IMR-90 (cell line): Measurements from ENCODE around the gene PTPN13. TPM values are rescaled to one million over a fixed set of nuclear protein-coding genes. Genes with fewer than 3 reads are reported as not detected.
A peak's percentile ranks its signal among the peaks of the same experiment; 100 is the strongest.

Experiments
- ATAC-seq: fragments of 200-7000 bp; cut with Tn5 transposase; 2 replicates; pipeline ENCODE4 v1.9.1; 2020; ENCODE audit warnings: low read depth, mild to moderate bottlenecking, moderate library complexity
- BruUV-seq: library from RNA; stranded (reverse); fragments of 400-500 nt; replicated peaks from 2 replicates; lab custom pipeline; 2021; lab: Mats Ljungman, UMichigan
- CTCF ChIA-PET: fragments of 300-600 bp; formaldehyde crosslinking; extraction: SDS; loops from one replicate; lab custom pipeline; 2021; ENCODE audit warnings: antibody characterized with exemption; lab: Yijun Ruan, JAX
- POLR2A ChIA-PET: fragments of 300-600 bp; sonication (Branson Sonifier 250); formaldehyde crosslinking; loops from one replicate; lab custom pipeline; 2022; ENCODE audit warnings: antibody characterized with exemption; ENCODE audit not compliant: unreplicated experiment; lab: Charles Lee
- DNase-seq: peaks from one replicate; pipeline ENCODE4 v3.0.0; 2013
- H2AFZ ChIP-seq: replicated peaks from 2 replicates; pipeline ENCODE3; 2013; ENCODE audit warnings: low read length, mild to moderate bottlenecking; ENCODE audit not compliant: poor library complexity
- H2AK5ac ChIP-seq: 2 replicates; pipeline ENCODE4 v1.6.1; 2013; ENCODE audit warnings: low read depth, low read length, inconsistent platforms
- H2AK9ac ChIP-seq: replicated peaks from 2 replicates; pipeline ENCODE3; 2013; ENCODE audit warnings: mild to moderate bottlenecking, low read depth, low read length, moderate library complexity; ENCODE audit not compliant: poor library complexity
- H2BK120ac ChIP-seq: 2 replicates; pipeline ENCODE4 v1.6.1; 2013; ENCODE audit warnings: low read depth, low read length, inconsistent platforms
- H2BK15ac ChIP-seq: 3 replicates; pipeline ENCODE4 v1.6.1; 2013; ENCODE audit warnings: low read depth, low read length, inconsistent platforms
- H2BK20ac ChIP-seq: 2 replicates; pipeline ENCODE4 v1.6.1; 2013; ENCODE audit warnings: low read depth, mild to moderate bottlenecking, inconsistent platforms, low read length, moderate library complexity
- H2BK5ac ChIP-seq: 2 replicates; pipeline ENCODE4 v1.6.1; 2013; ENCODE audit warnings: mild to moderate bottlenecking, low read depth, low read length, inconsistent platforms; ENCODE audit not compliant: poor library complexity, severe bottlenecking
- H3K14ac ChIP-seq: replicated peaks from 2 replicates; pipeline ENCODE4 v1.6.1; 2013; ENCODE audit warnings: low read depth, low read length, inconsistent platforms
- H3K18ac ChIP-seq: 2 replicates; pipeline ENCODE4 v1.6.1; 2013; ENCODE audit warnings: low read depth, low read length, control low read depth
- H3K23ac ChIP-seq: 2 replicates; pipeline ENCODE4 v1.6.1; 2013; ENCODE audit warnings: low read depth, low read length, inconsistent platforms
- H3K27ac ChIP-seq: 2 replicates; pipeline ENCODE4 v1.5.1; 2013; ENCODE audit warnings: mild to moderate bottlenecking, control low read depth, low read length; ENCODE audit not compliant: insufficient read depth
- H3K27me3 ChIP-seq: 2 replicates; pipeline ENCODE4 v1.6.1; 2013; ENCODE audit warnings: low read length; ENCODE audit not compliant: control insufficient read depth, insufficient read depth
- H3K36me3 ChIP-seq: 2 replicates; pipeline ENCODE4 v1.6.1; 2013; ENCODE audit warnings: low read length, mixed read lengths; ENCODE audit not compliant: control insufficient read depth, insufficient read depth
- H3K4ac ChIP-seq: 2 replicates; pipeline ENCODE4 v1.6.1; 2013; ENCODE audit warnings: low read depth, low read length, inconsistent platforms
- H3K4me1 ChIP-seq: 2 replicates; pipeline ENCODE4 v1.6.1; 2013; ENCODE audit warnings: low read length, mixed read lengths; ENCODE audit not compliant: control insufficient read depth, insufficient read depth
- H3K4me2 ChIP-seq: 2 replicates; pipeline ENCODE4 v1.6.1; 2013; ENCODE audit warnings: low read depth, mild to moderate bottlenecking, control low read depth, low read length, moderate library complexity
- H3K4me3 ChIP-seq: 2 replicates; pipeline ENCODE4 v1.5.1; 2013; ENCODE audit warnings: low read depth, mild to moderate bottlenecking, control low read depth, low read length, moderate library complexity; ENCODE audit not compliant: insufficient read depth
- H3K56ac ChIP-seq: 2 replicates; pipeline ENCODE4 v1.6.1; 2013; ENCODE audit warnings: low read length, inconsistent platforms; ENCODE audit not compliant: insufficient read depth; ENCODE audit errors: extremely low read depth
- H3K79me1 ChIP-seq, 2 experiments: 2 replicates each; pipeline ENCODE4 v1.6.1; 2013; ENCODE audit warnings: low read length in 2 of 2, inconsistent platforms in 1 of 2, low read depth in 1 of 2
- H3K9ac ChIP-seq: 2 replicates; pipeline ENCODE4 v1.6.1; 2013; ENCODE audit warnings: low read depth, low read length, control low read depth
- H3K9me1 ChIP-seq: 2 replicates; pipeline ENCODE4 v1.6.1; 2013; ENCODE audit warnings: low read length, inconsistent platforms; ENCODE audit not compliant: insufficient read depth
- H3K9me3 ChIP-seq: 2 replicates; pipeline ENCODE4 v1.6.1; 2013; ENCODE audit warnings: low read length; ENCODE audit not compliant: control insufficient read depth, insufficient read depth
- H4K20me1 ChIP-seq: 2 replicates; pipeline ENCODE4 v1.6.1; 2013; ENCODE audit warnings: low read length, inconsistent platforms; ENCODE audit not compliant: insufficient read depth
- H4K5ac ChIP-seq: 2 replicates; pipeline ENCODE4 v1.6.1; 2013; ENCODE audit warnings: mild to moderate bottlenecking, low read depth, low read length, control low read depth
- H4K8ac ChIP-seq, 2 experiments: 2 replicates each; pipeline ENCODE4 v1.6.1; 2013; ENCODE audit warnings: low read depth in 2 of 2, low read length in 2 of 2, control low read depth in 1 of 2, inconsistent platforms in 1 of 2
- H4K91ac ChIP-seq: 2 replicates; pipeline ENCODE4 v1.6.1; 2013; ENCODE audit warnings: low read depth, low read length, inconsistent platforms; ENCODE audit not compliant: insufficient read depth
- BHLHE40 ChIP-seq: fragments of 150-350 bp; IDR thresholded peaks from 2 replicates; pipeline ENCODE4 v1.6.1; 2016; ENCODE audit warnings: mild to moderate bottlenecking, low read depth, low read length
- CEBPB ChIP-seq: IDR thresholded peaks from 2 replicates; pipeline ENCODE4 v1.6.1; 2012; ENCODE audit warnings: low read depth, low read length, improper control_type of control experiment
- CHD1 ChIP-seq: IDR thresholded peaks from 2 replicates; pipeline ENCODE4 v1.6.1; 2012; ENCODE audit warnings: low read depth, low read length, improper control_type of control experiment
- ELK1 ChIP-seq: fragments of 150-350 bp; IDR thresholded peaks from 2 replicates; pipeline ENCODE4 v1.6.1; 2016; ENCODE audit warnings: low read depth, mild to moderate bottlenecking, low read length, moderate library complexity, borderline replicate concordance
- FOS ChIP-seq: fragments of 150-350 bp; IDR thresholded peaks from 2 replicates; pipeline ENCODE4 v1.6.1; 2016; ENCODE audit warnings: low read depth, low read length
- MAFK ChIP-seq: IDR thresholded peaks from 2 replicates; pipeline ENCODE4 v1.6.1; 2012; ENCODE audit warnings: low read depth, low read length, improper control_type of control experiment
- MAZ ChIP-seq: IDR thresholded peaks from 2 replicates; pipeline ENCODE4 v1.6.1; 2012; ENCODE audit warnings: low read depth, mild to moderate bottlenecking, low read length, improper control_type of control experiment, moderate library complexity, borderline replicate concordance
- MXI1 ChIP-seq: IDR thresholded peaks from 2 replicates; pipeline ENCODE4 v1.6.1; 2012; ENCODE audit warnings: low read depth, mild to moderate bottlenecking, low read length, moderate library complexity, borderline replicate concordance
- NFE2L2 ChIP-seq: fragments of 150-350 bp; IDR thresholded peaks from 2 replicates; pipeline ENCODE4 v1.6.1; 2016; ENCODE audit warnings: low read depth, mild to moderate bottlenecking, low read length
- POLR2A ChIP-seq: IDR thresholded peaks from 2 replicates; pipeline ENCODE4 v1.6.1; 2012; ENCODE audit warnings: mild to moderate bottlenecking, low read depth, low read length
- RAD21 ChIP-seq: IDR thresholded peaks from 2 replicates; pipeline ENCODE4 v1.6.1; 2012; ENCODE audit warnings: low read length, improper control_type of control experiment
- RCOR1 ChIP-seq: IDR thresholded peaks from 2 replicates; pipeline ENCODE4 v1.6.1; 2012; ENCODE audit warnings: mild to moderate bottlenecking, low read length, improper control_type of control experiment; ENCODE audit not compliant: insufficient replicate concordance
- RFX5 ChIP-seq: IDR thresholded peaks from 2 replicates; pipeline ENCODE4 v1.8.0; 2012; ENCODE audit warnings: low read depth, mild to moderate bottlenecking, low read length, moderate library complexity
- SMC3 ChIP-seq: fragments of 150-350 bp; IDR thresholded peaks from 2 replicates; pipeline ENCODE4 v1.6.1; 2016; ENCODE audit warnings: low read depth, mild to moderate bottlenecking, antibody characterized with exemption, low read length, moderate library complexity
- WGBS, 2 experiments: methylation state at CpG; one replicate each; pipeline versions ENCODE4 v1.1.5 to v1.1.7; 2013; ENCODE audit warnings: missing lambda C conversion rate in 2 of 2; ENCODE audit not compliant: insufficient read length in 1 of 2; ENCODE audit errors: extremely low coverage in 2 of 2; 5-methylcytosine and 5-hydroxymethylcytosine counted together
- dilution Hi-C: fragments of 300-500 bp; cut with HindIII; formaldehyde crosslinking; loops from one replicate; pipeline ENCODE4 v1.14.3; 2018; ENCODE audit warnings: low sequenced_read_pairs; ENCODE audit not compliant: unreplicated experiment
- in situ Hi-C: fragments of 300-500 bp; cut with MboI; formaldehyde crosslinking; loops from 3 replicates; pipeline ENCODE4 v1.14.3; 2019; ENCODE audit warnings: low sequenced_read_pairs, inconsistent platforms, mixed read lengths
- intact Hi-C: fragments of 100-400 bp; cut with micrococcal nuclease; formaldehyde crosslinking; loops from 2 replicates; pipeline ENCODE4 v1.10.0; 2022
- polyA plus RNA-seq, 3 experiments: library from polyadenylated mRNA; depleted of rRNA; stranded (reverse); fragments of >200 nt; gene quantifications; 2 replicates each; pipeline ENCODE4 v1.2.3, GENCODE V29; 2012; ENCODE audit warnings: low replicate concordance in 1 of 3
- total RNA-seq: library from RNA; depleted of rRNA; stranded (reverse); fragments of >200 nt; gene quantifications from 2 replicates; pipeline ENCODE4 v1.2.3, GENCODE V29; 2012
- TF ChIP-seq, protein P1 (sequence below): conservative IDR thresholded peaks from 2 replicates; pipeline ENCODE4 v1.5.1; 2012; ENCODE audit warnings: mild to moderate bottlenecking, low read depth, low read length, improper control_type of control experiment
- TF ChIP-seq, protein P2 (sequence below): fragments of 150-350 bp; IDR thresholded peaks from 2 replicates; pipeline ENCODE4 v1.6.1; 2017; ENCODE audit warnings: mild to moderate bottlenecking, antibody characterized with exemption, low read length, low read depth

Gene PTPN13
- total and polyA plus RNA-seq, 2 of the 4 experiments (the other 2 are of a cell fraction), result 7.7 to 29.0 TPM

DNA sequence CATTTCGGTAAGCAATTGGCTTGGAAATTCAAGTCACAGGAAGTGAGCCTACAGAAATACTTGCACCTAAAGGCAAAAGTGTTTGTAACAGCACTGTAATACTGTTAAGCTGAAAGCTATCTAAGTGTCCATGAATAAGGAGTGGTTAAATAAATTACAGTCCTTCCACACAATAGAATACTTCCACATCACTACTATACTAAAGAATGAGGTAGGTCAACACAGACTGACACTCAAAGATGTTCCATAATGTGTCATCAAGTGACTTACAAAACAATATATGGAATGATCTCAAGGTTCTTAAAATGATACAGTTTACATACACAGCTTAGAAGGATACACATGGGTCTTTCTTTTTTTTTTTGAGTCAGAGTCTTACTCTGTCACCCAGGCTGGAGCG is 228.0 kb downstream of the PTPN13 start:
- WGBS, 2 experiments, result 67% methylated on average over 1 of the region's 2 CpGs; no CpG with 5 or more reads in 1 of the 2 experiments
- no peak for TF ChIP-seq SMC3
- TF ChIP-seq MAZ, result no peak
- no peak for TF ChIP-seq RFX5
- TF ChIP-seq, protein P1, sequence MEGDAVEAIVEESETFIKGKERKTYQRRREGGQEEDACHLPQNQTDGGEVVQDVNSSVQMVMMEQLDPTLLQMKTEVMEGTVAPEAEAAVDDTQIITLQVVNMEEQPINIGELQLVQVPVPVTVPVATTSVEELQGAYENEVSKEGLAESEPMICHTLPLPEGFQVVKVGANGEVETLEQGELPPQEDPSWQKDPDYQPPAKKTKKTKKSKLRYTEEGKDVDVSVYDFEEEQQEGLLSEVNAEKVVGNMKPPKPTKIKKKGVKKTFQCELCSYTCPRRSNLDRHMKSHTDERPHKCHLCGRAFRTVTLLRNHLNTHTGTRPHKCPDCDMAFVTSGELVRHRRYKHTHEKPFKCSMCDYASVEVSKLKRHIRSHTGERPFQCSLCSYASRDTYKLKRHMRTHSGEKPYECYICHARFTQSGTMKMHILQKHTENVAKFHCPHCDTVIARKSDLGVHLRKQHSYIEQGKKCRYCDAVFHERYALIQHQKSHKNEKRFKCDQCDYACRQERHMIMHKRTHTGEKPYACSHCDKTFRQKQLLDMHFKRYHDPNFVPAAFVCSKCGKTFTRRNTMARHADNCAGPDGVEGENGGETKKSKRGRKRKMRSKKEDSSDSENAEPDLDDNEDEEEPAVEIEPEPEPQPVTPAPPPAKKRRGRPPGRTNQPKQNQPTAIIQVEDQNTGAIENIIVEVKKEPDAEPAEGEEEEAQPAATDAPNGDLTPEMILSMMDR, result no peak
- no peak for TF ChIP-seq ELK1
- TF ChIP-seq MAFK, result no peak
- TF ChIP-seq RAD21, result no peak
- no peak for TF ChIP-seq POLR2A
- no peak for TF ChIP-seq BHLHE40
- TF ChIP-seq MXI1, result no peak
- no peak for TF ChIP-seq CEBPB
- no peak for TF ChIP-seq NFE2L2
- TF ChIP-seq, protein P2, sequence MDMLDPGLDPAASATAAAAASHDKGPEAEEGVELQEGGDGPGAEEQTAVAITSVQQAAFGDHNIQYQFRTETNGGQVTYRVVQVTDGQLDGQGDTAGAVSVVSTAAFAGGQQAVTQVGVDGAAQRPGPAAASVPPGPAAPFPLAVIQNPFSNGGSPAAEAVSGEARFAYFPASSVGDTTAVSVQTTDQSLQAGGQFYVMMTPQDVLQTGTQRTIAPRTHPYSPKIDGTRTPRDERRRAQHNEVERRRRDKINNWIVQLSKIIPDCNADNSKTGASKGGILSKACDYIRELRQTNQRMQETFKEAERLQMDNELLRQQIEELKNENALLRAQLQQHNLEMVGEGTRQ, result no peak
- TF ChIP-seq RCOR1, result no peak
- no peak for TF ChIP-seq CHD1
- TF ChIP-seq FOS, result no peak
- Histone ChIP-seq H4K91ac (peak overlapping the region; percentile 44; the same call in 1 of the 2 replicates), H3K27me3 (no peaks in the 10 kb centered on the region), H3K9me3 (no peaks in the 10 kb centered on the region), H3K56ac (no peak overlapping the region), H2AFZ (no peak overlapping the region), H4K20me1 (no peaks in the 10 kb centered on the region), H3K9ac (no peak overlapping the region), H3K4me2 (no peak overlapping the region), H3K23ac (peak overlapping the region; percentile 72; the same call in 1 of the 2 replicates), H3K4ac (peak overlapping the region; percentile 83), H3K27ac (no peak overlapping the region), H3K79me1 (no peaks in the 10 kb centered on the region), H4K8ac (peak overlapping the region in 1 of 2 experiments; percentile 50; a peak in 2 of 4 replicates), H3K18ac (peak overlapping the region; percentile 88; the same call in 1 of the 2 replicates), H2BK120ac (peak overlapping the region; percentile 50; the same call in 1 of the 2 replicates), H2BK5ac (peak overlapping the region; percentile 69), H3K4me3 (no peak overlapping the region), H3K4me1 (peaks cover 2% of the 10 kb centered on the region; the same call in 1 of the 2 replicates), H2BK20ac (peak overlapping the region; percentile 58; the same call in 1 of the 2 replicates), H3K36me3 (no peaks in the 10 kb centered on the region), H4K5ac (peak overlapping the region; percentile 63; the same call in 1 of the 2 replicates), H2BK15ac (peak overlapping the region; percentile 83; the same call in 1 of the 3 replicates), H3K9me1 (no peaks in the 10 kb centered on the region), H2AK5ac (no peak overlapping the region), H2AK9ac (no peak overlapping the region), H3K14ac (0 out of 2 replicates have a peak overlapping the region, but pooled peaks have one; percentile 65)
- dilution Hi-C loops (no loop called here), intact Hi-C loops (no loop called here), in situ Hi-C loops (no loop called here)
- POLR2A ChIA-PET, result no interaction called here
- DNase-seq (peak; percentile 63), ATAC-seq (peak; percentile 42)
- CTCF ChIA-PET, result no interaction called here
- BruUV-seq, result no TSS peak
